Measurements from ENCODE around the gene AKAP13.

Gene AKAP13

DNA sequence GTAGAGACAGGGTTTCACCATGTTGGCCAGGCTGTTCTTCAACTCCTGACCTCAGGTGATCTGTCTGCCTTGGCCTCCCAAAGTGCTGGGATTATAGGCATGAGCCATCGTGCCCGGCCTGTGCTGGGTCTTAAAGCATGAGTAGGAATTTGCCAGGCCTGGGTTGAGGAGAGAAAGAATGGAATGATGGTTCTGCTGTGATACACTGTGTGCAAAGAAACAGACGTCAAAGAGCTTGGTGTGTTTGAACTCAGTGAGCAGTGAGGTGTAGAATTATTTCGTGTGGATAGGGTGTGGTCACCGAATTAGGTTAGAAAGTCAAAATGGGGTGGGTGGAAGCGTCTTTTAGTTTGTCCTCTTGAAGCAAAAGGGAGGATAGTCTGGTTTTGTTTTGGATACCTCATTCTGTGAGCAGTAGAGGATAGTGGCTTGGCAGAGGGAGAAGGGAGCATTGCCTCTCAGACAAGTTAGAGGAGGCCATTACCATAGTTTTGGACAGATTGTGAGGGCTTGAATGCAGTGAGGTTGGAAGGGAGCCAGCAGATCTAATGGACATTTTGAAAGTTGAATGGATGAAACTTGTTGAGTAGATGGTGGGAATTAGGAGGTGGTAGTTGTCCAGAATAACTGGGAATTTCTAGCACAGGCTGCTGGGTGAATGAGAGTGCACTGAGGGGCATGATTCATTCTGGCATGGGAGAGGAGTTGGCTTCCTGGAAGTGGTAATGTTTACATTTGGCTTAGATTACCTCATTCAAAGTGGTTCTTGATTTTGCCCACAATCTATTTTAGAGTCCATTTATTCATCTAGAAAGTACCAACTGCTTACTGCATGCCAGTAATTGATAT, 27.2 kb downstream of the AKAP13 start (continued):
- no peak for TF ChIP-seq ZNF311 (tag by site-specific recombination; IDR thresholded peaks at IDR 0.05; ENCODE audit: borderline replicate concordance)
- TF ChIP-seq, protein P1, sequence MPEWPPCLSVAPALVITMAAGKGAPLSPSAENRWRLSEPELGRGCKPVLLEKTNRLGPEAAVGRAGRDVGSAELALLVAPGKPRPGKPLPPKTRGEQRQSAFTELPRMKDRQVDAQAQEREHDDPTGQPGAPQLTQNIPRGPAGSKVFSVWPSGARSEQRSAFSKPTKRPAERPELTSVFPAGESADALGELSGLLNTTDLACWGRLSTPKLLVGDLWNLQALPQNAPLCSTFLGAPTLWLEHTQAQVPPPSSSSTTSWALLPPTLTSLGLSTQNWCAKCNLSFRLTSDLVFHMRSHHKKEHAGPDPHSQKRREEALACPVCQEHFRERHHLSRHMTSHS (tag by site-specific recombination; IDR thresholded peaks at IDR 0.05), result no peak
- TF ChIP-seq ZNF596 (tag by site-specific recombination; IDR thresholded peaks at IDR 0.05), result no peak
- TF ChIP-seq, protein P2, sequence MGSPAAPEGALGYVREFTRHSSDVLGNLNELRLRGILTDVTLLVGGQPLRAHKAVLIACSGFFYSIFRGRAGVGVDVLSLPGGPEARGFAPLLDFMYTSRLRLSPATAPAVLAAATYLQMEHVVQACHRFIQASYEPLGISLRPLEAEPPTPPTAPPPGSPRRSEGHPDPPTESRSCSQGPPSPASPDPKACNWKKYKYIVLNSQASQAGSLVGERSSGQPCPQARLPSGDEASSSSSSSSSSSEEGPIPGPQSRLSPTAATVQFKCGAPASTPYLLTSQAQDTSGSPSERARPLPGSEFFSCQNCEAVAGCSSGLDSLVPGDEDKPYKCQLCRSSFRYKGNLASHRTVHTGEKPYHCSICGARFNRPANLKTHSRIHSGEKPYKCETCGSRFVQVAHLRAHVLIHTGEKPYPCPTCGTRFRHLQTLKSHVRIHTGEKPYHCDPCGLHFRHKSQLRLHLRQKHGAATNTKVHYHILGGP (tag by site-specific recombination; IDR thresholded peaks at IDR 0.05), result no peak
- TF ChIP-seq ZNF624 (tag by site-specific recombination; IDR thresholded peaks at IDR 0.05), result no peak
- TF ChIP-seq, protein P3, sequence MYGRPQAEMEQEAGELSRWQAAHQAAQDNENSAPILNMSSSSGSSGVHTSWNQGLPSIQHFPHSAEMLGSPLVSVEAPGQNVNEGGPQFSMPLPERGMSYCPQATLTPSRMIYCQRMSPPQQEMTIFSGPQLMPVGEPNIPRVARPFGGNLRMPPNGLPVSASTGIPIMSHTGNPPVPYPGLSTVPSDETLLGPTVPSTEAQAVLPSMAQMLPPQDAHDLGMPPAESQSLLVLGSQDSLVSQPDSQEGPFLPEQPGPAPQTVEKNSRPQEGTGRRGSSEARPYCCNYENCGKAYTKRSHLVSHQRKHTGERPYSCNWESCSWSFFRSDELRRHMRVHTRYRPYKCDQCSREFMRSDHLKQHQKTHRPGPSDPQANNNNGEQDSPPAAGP (tag by site-specific recombination; IDR thresholded peaks at IDR 0.05), result no peak
- no peak for TF ChIP-seq ZNF529 (tag by site-specific recombination; IDR thresholded peaks at IDR 0.05; ENCODE audit: insufficient replicate concordance)
- TF ChIP-seq, protein P4, sequence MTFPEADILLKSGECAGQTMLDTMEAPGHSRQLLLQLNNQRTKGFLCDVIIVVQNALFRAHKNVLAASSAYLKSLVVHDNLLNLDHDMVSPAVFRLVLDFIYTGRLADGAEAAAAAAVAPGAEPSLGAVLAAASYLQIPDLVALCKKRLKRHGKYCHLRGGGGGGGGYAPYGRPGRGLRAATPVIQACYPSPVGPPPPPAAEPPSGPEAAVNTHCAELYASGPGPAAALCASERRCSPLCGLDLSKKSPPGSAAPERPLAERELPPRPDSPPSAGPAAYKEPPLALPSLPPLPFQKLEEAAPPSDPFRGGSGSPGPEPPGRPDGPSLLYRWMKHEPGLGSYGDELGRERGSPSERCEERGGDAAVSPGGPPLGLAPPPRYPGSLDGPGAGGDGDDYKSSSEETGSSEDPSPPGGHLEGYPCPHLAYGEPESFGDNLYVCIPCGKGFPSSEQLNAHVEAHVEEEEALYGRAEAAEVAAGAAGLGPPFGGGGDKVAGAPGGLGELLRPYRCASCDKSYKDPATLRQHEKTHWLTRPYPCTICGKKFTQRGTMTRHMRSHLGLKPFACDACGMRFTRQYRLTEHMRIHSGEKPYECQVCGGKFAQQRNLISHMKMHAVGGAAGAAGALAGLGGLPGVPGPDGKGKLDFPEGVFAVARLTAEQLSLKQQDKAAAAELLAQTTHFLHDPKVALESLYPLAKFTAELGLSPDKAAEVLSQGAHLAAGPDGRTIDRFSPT (tag by site-specific recombination; IDR thresholded peaks at IDR 0.05), result no peak
- TF ChIP-seq ZNF843 (tag by site-specific recombination; IDR thresholded peaks at IDR 0.05), result 0 out of 2 replicates have a peak, but pooled peaks have one; percentile 28
- no peak for TF ChIP-seq ZNF585B (tag by site-specific recombination; IDR thresholded peaks at IDR 0.05)
- no peak for TF ChIP-seq ZNF221 (tag by site-specific recombination; IDR thresholded peaks at IDR 0.05; ENCODE audit: borderline replicate concordance)
- TF ChIP-seq, protein P5, sequence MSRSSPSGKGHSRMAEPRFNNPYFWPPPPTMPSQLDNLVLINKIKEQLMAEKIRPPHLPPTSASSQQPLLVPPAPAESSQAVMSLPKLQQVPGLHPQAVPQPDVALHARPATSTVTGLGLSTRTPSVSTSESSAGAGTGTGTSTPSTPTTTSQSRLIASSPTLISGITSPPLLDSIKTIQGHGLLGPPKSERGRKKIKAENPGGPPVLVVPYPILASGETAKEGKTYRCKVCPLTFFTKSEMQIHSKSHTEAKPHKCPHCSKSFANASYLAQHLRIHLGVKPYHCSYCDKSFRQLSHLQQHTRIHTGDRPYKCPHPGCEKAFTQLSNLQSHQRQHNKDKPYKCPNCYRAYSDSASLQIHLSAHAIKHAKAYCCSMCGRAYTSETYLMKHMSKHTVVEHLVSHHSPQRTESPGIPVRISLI (tag by site-specific recombination; IDR thresholded peaks at IDR 0.05), result no peak
- TF ChIP-seq ZNF510 (tag by site-specific recombination; IDR thresholded peaks at IDR 0.05; ENCODE audit: insufficient replicate concordance), result peak; percentile 27
- no peak for TF ChIP-seq KLF10 (tag by site-specific recombination; IDR thresholded peaks at IDR 0.05)
- TF ChIP-seq ZSCAN16 (tag by site-specific recombination; IDR thresholded peaks at IDR 0.05), result no peak
- TF ChIP-seq OVOL3 (tag by site-specific recombination; IDR thresholded peaks at IDR 0.05), result no peak
- TF ChIP-seq ZNF37A (tag by site-specific recombination; IDR thresholded peaks at IDR 0.05), result no peak
- no peak for TF ChIP-seq HOXA7 (CRISPR knock-in tag; IDR thresholded peaks at IDR 0.05; ENCODE audit: borderline replicate concordance)
- TF ChIP-seq ZNF558 (tag by site-specific recombination; IDR thresholded peaks at IDR 0.05), result no peak
- TF ChIP-seq GFI1B (tag by site-specific recombination; IDR thresholded peaks at IDR 0.05), result no peak
- TF ChIP-seq GLI4 (tag by site-specific recombination; IDR thresholded peaks at IDR 0.05), result no peak
- no peak for TF ChIP-seq ZNF830 (tag by site-specific recombination; IDR thresholded peaks at IDR 0.05; ENCODE audit: low read depth)
- TF ChIP-seq ZBTB48 (tag by site-specific recombination; IDR thresholded peaks at IDR 0.05), result no peak
- TF ChIP-seq KLF1 (tag by site-specific recombination; IDR thresholded peaks at IDR 0.05), result 0 out of 2 replicates have a peak, but pooled peaks have one; percentile 35
- TF ChIP-seq ZNF23 (tag by site-specific recombination; IDR thresholded peaks at IDR 0.05; ENCODE audit: borderline replicate concordance), result no peak
- TF ChIP-seq ZNF175 (tag by site-specific recombination; IDR thresholded peaks at IDR 0.05), result no peak
- no peak for TF ChIP-seq ZNF16 (tag by site-specific recombination; IDR thresholded peaks at IDR 0.05; ENCODE audit: low read depth)
- no peak for TF ChIP-seq ZNF768 (tag by site-specific recombination; IDR thresholded peaks at IDR 0.05)
- TF ChIP-seq ZBTB20 (tag by site-specific recombination; IDR thresholded peaks at IDR 0.05), result no peak
- TF ChIP-seq, protein P6, sequence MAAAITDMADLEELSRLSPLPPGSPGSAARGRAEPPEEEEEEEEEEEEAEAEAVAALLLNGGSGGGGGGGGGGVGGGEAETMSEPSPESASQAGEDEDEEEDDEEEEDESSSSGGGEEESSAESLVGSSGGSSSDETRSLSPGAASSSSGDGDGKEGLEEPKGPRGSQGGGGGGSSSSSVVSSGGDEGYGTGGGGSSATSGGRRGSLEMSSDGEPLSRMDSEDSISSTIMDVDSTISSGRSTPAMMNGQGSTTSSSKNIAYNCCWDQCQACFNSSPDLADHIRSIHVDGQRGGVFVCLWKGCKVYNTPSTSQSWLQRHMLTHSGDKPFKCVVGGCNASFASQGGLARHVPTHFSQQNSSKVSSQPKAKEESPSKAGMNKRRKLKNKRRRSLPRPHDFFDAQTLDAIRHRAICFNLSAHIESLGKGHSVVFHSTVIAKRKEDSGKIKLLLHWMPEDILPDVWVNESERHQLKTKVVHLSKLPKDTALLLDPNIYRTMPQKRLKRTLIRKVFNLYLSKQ (tag by site-specific recombination; IDR thresholded peaks at IDR 0.05; ENCODE audit: borderline replicate concordance), result no peak
- TF ChIP-seq ZNF555 (tag by site-specific recombination; conservative IDR thresholded peaks at IDR 0.05), result no peak
- TF ChIP-seq ZNF600 (tag by site-specific recombination; IDR thresholded peaks at IDR 0.05), result peak; percentile 87
- TF ChIP-seq ZNF48 (tag by site-specific recombination; IDR thresholded peaks at IDR 0.05), result no peak

Data from HEK293 (cell line).